T follicular helper cell (primary cell): ENCODE measurements around the gene LDLRAD3.
"Not testable (repeated sequence)": the region's sequence is repeated elsewhere in the genome, so short reads cannot be mapped to it uniquely, and the experiment has no call there.

ENCODE experiments used
- DNase-seq: peaks from one replicate; pipeline ENCODE4 v3.0.0-alpha.2; 2020; ENCODE audit warnings: low read depth

The LDLRAD3 gene

DNA sequence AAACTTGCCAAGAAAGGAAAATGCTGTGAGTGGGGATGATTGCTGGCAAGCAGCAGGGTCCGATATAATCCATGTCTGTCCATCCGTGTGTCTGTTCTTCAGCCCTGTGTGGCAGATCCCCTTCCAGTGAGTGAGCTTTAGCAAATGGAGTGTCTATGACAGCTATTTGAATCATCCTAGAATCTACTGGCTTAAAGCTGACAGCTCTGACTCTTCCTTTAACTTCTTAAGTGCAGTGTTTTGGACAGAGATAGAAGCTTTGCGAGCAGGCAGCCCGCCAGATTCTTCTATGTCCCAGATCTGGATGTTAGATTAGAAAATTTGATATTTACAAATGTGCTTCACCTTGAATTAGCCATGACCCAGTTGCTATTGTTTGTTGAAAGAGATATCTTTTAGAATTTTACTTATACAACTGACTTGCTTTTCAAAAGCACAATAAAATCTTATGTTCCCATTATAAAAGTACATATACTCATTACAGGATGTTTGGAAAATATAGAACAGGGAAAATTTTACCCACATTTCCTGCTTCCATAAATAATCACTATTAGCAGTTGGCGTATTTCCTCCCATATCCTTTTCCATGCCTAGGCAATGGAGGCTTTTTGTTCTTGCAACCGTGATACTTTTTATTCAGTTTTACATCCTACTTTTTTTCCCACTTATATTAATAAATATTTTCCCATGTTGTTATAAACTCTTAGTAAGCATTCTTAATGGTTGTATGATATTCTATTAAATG, 220.8 kb downstream of the LDLRAD3 start:
- DNase-seq = no peak

- no peak for DNase-seq
These were observed 221.9 kb downstream of the LDLRAD3 start for GRCh38 chr11:36165621-36166397.

DNA sequence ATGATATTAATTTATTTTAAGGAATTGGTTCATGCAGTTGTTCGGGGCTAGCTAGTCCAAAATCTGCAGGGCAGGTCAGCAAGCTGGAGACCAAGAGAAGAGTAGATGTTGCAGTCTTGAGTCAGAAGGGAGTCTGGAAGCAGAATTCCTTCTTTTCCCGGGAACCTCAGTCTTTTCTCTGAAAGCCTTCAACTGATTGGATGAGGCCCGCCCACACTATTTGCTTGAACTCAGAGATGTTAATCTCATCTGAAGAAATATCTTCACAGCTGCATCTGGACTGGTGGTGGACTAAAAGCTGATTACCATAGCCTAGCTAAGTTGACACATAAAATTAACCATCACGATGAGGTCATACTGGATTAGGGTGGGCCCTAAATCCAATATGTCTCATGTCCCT, 223.2 kb downstream of the LDLRAD3 start:
- DNase-seq = no peak

- no peak for DNase-seq
These were observed 223.9 kb downstream of the LDLRAD3 start for GRCh38 chr11:36167729-36168128.

GRCh38 chr11:36177836-36178235, 234.0 kb downstream of the LDLRAD3 start:
- no peak for DNase-seq

DNA sequence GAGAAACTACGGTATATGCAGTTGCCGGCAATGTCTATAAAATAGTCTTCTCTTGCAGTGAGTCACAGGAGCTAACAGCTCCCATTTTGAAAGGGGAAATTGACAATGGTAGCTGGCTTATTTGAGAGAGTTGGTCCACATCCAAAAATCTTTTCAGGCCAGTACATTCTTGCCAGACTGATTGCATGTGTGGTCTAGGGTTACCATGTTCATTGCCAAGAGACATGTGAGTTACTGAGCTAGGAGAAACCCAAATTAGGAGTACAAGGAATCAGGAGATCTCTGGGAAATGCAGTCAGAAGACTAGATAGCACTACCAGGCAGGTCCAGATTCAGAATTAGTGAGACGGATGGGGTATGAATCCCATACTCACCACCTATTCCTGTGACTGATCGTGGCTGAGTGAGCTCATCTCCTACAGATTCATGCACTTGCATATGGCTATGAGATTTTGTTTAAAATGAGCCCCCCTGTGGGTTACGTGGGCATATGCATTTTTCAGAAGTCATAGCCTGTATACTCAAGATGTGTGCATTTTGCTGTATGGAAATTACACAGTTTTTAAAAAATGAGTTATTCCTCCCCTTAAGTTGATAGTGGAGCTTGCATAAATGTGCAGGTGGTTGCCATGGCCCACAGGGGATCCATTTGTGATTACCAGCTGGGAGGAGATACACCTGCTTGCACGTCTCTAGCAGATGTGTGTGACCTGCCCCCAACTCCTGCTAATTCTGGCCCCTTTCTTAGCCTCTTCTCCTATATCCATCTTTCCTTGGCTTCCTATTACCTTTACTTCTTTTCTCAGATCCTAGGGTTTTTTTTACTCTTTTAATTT, 242.7 kb downstream of the LDLRAD3 start:
- DNase-seq = no peak

- DNase-seq = no peak
These were observed 243.8 kb downstream of the LDLRAD3 start for GRCh38 chr11:36187622-36188021.

DNA sequence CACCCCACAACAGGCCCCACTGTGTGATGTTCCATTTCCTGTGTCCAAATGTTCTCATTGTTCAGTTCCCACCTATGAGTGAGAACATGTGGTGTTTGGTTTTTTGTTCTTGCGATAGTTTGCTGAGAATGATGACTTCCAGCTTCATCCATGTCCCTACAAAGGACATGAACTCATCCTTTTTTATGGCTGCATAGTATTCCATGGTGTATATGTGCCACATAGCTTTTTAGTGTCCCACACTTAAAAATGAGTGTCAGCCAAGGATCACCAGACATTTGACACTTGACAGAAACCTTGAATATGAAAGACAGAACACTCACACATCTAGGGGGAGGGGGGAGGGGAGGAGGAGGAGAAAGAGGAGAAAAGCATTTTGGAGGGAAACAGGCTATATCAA, 245.9 kb downstream of the LDLRAD3 start:
- DNase-seq = not testable (repeated sequence)

DNA sequence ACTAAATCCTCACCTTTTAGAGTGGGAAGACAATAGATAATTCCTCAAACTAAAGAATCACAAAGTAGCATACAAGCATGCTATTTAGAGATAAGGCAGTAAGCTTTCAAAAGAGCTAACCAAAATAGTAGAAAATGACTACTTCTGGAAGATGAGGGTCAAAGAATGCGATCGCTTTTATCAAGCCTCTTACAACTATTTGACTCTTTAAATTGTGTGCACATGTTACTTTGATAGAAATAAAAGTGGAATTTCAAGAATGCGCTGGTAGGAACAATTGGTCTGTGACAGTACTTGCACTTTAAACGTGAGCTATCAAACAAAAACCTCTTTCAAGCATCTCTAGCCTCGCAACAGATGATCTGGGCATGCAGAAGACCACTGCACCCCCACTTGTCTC, 248.1 kb downstream of the LDLRAD3 start:
- no peak for DNase-seq

GRCh38 chr11:36192425-36193289, 248.8 kb downstream of the LDLRAD3 start:
- no peak for DNase-seq

DNA sequence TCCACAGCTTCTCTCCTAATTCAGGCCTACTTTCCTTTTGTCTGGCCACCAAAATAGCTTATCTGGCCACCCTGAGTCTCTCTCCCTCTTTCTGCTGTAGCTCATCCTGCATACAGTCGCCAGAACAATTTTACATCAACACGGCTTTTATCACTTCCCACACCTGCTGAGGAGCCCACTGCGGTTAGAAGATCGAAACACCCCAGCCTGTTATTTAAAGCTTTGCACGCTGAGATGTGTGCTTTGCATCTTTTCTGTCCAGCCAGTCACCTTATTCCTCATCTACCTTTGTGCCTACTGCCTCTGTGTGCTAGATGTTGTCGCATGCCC, 249.4 kb downstream of the LDLRAD3 start:
- no peak for DNase-seq

DNA sequence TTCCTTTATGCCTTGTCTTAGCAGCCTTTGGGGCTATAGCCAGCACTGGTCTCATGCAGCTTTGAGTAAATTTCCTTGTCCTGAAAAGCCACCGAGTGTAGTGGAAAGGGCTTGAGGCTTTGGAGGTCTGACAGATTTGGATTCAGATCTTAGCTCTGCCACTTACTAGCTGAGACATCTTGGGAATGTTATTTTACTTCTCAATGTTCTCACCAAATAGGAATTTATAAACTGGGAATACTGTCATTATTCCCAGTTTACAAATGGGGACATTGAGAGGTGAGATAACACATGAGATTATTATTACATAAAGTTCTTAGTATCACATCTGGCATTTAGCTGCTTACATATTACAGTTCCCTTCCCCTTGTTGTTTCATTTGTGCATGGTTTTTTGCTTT, 249.9 kb downstream of the LDLRAD3 start:
- no peak for DNase-seq

- DNase-seq = no peak
These were observed 251.9 kb downstream of the LDLRAD3 start for GRCh38 chr11:36195496-36196354.

GRCh38 chr11:36196411-36196998, 252.6 kb downstream of the LDLRAD3 start:
- no peak for DNase-seq

GRCh38 chr11:36201411-36201810, 257.5 kb downstream of the LDLRAD3 start:
- no peak for DNase-seq

- no peak for DNase-seq
These were observed 261.7 kb downstream of the LDLRAD3 start for GRCh38 chr11:36205536-36205935.

GRCh38 chr11:36210529-36210928, 266.7 kb downstream of the LDLRAD3 start:
- DNase-seq = no peak

GRCh38 chr11:36211761-36212430, 268.0 kb downstream of the LDLRAD3 start:
- no peak for DNase-seq

GRCh38 chr11:36212564-36213392, 268.9 kb downstream of the LDLRAD3 start:
- DNase-seq = no peak
